Omental fat pad (tissue), 4 donors: ENCODE measurements around the gene FERD3L. TPM values are rescaled to one million over a fixed set of nuclear protein-coding genes. Genes with fewer than 3 reads are reported as not detected.

Experiments
- ATAC-seq: fragments of 150-250 bp; one replicate; pipeline ENCODE4 v1.9.1; 2016; ENCODE audit warnings: mild to moderate bottlenecking, moderate library complexity; ENCODE audit not compliant: low FRiP score
- DNase-seq: peaks from one replicate; pipeline ENCODE4 v3.0.0-alpha.2; 2019; ENCODE audit warnings: low spot score
- CTCF ChIP-seq, 3 donors: fragments of 450-650 bp; IDR thresholded peaks; one replicate each; pipeline ENCODE4 v1.5.1; 2016 to 2017; ENCODE audit warnings: antibody characterized with exemption in 3 of 3, mild to moderate bottlenecking in 3 of 3, moderate library complexity in 2 of 3
- total RNA-seq, 4 donors: library from RNA; depleted of rRNA; stranded (reverse); fragments of >200 nt; gene quantifications; one replicate each; pipeline ENCODE4 v1.1.0, GENCODE V29; 2016

FERD3L gene
- total RNA-seq, 4 donors from 2014 or later, result not detected

DNA sequence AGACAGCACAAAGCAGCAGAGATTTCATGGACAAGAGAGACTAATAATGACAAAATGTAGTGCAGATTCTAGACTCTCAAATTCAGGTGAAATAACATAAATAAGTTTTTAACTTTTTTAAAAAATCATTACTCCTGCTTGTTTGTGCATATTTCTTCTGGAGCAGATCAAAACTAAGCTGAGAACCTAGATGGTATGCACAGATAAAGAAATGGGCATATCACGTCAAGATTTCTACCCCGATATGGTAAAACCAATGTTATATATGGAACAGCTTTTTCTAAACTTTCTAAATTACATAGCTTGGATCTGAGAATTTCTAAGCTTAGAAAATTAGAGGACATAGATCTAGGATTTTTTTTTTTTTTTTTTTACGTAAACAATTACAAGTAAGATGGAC is 46.0 kb downstream of the FERD3L start:
- DNase-seq (no peak), ATAC-seq (no peak)
- TF ChIP-seq CTCF (IDR thresholded peaks at IDR 0.05), result no peak

GRCh38 chr7:19098510-19098909 is 46.7 kb downstream of the FERD3L start:
- DNase-seq (no peak), ATAC-seq (no peak)
- no peak for TF ChIP-seq CTCF (IDR thresholded peaks at IDR 0.05)

DNA sequence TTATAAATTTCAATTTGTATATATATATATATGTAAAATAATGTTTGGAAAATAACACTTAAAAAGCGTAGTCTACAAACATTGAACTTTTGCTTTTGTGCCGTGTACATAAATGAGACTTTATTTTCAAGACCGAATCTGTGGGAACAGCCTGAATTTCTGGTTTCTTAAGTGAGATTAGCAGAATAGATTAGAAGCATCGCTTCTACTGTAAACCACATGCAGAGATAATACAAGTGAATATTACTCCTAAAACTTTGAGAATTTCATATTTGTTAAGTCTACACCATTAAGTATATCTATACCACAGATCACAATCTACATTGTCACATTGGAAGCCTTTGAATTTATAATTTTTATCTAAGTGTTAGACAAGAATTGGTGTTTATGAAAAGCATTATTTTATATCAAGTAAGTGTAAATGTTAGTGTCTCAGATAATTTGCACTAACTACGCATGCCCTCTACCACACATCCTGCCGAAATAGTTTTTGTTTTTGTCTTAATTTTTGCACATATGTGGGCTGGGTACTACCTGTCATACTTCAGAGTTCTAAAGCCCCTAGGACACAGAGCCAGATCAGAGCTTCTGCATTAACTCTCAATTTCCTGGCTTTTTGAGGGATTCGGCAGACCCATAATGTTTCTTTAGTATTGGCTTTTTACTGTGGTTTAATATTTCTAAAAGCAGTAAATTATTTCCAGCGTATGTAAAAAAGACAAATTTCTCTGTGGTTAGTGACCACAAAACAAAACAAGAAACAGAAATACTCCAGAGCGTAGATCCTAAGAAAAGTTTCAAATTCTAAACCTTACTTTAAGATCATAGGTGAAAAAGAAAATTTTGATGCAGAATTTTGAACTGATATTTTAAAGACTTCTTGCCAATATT is 47.8 kb downstream of the FERD3L start:
- no peak for TF ChIP-seq CTCF (IDR thresholded peaks at IDR 0.05)
- ATAC-seq (no peak), DNase-seq (no peak)

- no peak for DNase-seq
- no peak for ATAC-seq
- no peak for TF ChIP-seq CTCF (IDR thresholded peaks at IDR 0.05)
These were observed 49.8 kb downstream of the FERD3L start for GRCh38 chr7:19095353-19095860.

Other genes starting within 250 kb of the FERD3L start
- 10 to 100 TPM in 2 of 4 donors, 1 to 10 TPM in 2; 5.4 to 14.8 (median 9.9) TPM for gene TWIST1, start 27.8 kb downstream of the FERD3L start, total RNA-seq